Measurements from ENCODE around the gene ODF2L.

ODF2L gene

DNA sequence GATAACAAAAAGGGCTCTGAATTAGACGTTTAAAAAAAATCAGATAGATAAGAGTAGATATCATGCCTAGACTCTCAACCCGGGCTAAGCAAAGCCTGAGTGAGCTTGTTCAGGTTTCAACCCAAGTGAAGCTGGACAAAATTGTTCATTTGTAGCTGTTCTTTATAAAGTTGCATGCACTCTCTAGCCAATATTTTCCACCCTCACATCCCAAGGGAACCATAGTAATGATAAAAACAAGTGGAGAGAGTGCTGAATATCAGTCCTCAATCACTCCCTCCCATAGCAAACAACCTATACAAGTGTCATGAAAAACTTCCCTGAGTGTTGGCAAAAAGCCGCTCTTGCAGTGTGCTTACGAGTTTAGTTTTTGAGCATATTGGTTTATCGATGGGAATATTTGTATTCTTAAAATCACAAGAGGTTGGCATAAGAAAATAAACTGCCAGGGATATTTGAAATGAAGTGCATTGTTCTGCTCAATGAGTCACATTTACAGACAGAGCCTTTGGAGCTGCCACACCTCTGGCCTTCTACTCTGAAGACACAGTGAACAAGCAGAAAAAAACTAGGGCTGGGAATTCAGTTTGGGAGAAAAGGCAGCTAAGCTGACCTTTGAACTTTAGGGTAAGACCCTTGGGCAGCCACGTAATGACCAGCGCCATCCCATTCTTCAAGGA is 25.6 kb upstream of the ODF2L start:
- DNase-seq (ENCODE audit: low read depth, low spot score): peak; percentile 13
- H3K4me3 ChIP-seq (ENCODE audit: low read depth, low read length): no peak overlapping the region
- TF ChIP-seq, protein P1, sequence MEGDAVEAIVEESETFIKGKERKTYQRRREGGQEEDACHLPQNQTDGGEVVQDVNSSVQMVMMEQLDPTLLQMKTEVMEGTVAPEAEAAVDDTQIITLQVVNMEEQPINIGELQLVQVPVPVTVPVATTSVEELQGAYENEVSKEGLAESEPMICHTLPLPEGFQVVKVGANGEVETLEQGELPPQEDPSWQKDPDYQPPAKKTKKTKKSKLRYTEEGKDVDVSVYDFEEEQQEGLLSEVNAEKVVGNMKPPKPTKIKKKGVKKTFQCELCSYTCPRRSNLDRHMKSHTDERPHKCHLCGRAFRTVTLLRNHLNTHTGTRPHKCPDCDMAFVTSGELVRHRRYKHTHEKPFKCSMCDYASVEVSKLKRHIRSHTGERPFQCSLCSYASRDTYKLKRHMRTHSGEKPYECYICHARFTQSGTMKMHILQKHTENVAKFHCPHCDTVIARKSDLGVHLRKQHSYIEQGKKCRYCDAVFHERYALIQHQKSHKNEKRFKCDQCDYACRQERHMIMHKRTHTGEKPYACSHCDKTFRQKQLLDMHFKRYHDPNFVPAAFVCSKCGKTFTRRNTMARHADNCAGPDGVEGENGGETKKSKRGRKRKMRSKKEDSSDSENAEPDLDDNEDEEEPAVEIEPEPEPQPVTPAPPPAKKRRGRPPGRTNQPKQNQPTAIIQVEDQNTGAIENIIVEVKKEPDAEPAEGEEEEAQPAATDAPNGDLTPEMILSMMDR (IDR thresholded peaks at IDR 0.05; ENCODE audit: low read depth, low read length): no peak
- in situ Hi-C loops (cut with HindIII; ENCODE audit: low sequenced_read_pairs): no loop called here

DNA sequence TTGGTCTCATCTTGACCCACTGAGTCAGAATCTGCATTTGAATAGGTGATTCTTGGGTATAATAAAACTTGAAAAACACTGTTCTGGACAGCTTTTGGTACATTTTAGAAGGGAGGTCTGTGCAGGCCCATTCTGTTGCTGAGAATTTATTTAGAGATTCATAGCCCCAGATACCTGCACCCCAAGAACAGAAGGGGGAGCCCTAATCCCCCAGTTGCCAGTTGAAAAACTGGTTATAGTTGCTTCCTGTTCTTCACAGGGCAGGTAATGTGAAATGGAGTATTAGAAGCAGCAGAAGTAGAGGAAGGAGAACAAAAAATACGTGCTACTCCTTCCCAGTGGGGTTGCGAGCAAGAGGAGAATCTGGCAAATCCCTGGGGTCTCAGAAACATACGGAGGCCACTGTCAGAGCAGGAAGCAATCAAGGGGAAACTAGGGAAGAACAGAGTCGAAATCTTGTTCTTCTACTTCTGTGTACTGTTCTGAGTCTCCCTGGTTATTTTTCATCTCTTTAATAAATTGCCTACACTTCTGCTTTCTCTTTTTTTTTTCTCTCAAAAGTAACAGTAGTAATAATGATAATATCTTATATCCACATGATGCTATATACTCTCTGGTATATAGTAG is 23.3 kb upstream of the ODF2L start:
- peak; percentile 22 for DNase-seq (ENCODE audit: low read depth, low spot score)
- in situ Hi-C loops (cut with HindIII; ENCODE audit: low sequenced_read_pairs): no loop called here
- TF ChIP-seq, protein P1 (IDR thresholded peaks at IDR 0.05; ENCODE audit: low read depth, low read length): peak; percentile 65
- H3K4me3 ChIP-seq (ENCODE audit: low read depth, low read length): no peak overlapping the region

DNA sequence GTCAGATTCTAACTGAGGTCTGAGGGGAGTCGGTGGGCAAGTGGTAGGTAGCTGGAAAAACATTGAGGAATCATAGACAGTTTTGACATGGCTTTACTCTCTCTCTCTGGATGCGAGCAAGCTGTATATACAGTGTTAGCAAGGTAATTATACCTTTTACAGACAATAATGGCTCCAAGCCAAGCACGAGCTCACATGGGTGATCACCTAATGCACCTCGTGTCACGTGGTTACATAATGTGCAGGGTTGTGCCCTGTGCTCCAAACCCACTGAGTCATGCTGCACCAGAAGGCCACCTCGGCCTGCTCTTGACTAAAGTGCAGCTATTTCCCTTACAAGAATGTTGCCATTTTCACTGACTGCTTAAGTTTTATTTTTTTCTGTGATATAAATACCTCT is 20.2 kb upstream of the ODF2L start:
- in situ Hi-C loops (cut with HindIII; ENCODE audit: low sequenced_read_pairs): no loop called here
- TF ChIP-seq, protein P1 (IDR thresholded peaks at IDR 0.05; ENCODE audit: low read depth, low read length): no peak
- DNase-seq (ENCODE audit: low read depth, low spot score): no peak
- no peak overlapping the region for H3K4me3 ChIP-seq (ENCODE audit: low read depth, low read length)

DNA sequence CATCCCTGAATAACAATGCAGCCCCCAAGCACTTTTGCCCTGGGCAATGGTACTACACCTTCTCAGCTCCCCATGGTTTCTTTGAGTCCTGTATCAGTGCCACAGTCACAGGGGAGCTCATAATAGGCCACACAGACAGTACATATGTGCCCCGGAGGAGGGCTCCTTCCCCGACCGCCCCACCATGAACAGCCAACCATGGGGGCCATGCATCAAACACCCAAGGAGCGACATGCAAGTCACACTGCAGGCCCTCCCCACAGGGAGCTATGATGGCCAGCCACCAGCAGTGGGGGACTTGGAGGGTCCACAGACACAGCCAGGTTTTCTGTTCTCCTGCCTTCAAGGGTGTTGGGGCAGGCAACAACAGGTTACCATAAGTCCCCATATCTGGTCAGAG is 14.8 kb upstream of the ODF2L start:
- in situ Hi-C loops (cut with HindIII; ENCODE audit: low sequenced_read_pairs): no loop called here
- no peak for DNase-seq (ENCODE audit: low read depth, low spot score)
- TF ChIP-seq, protein P1 (IDR thresholded peaks at IDR 0.05; ENCODE audit: low read depth, low read length): no peak
- H3K4me3 ChIP-seq (ENCODE audit: low read depth, low read length): no peak overlapping the region

DNA sequence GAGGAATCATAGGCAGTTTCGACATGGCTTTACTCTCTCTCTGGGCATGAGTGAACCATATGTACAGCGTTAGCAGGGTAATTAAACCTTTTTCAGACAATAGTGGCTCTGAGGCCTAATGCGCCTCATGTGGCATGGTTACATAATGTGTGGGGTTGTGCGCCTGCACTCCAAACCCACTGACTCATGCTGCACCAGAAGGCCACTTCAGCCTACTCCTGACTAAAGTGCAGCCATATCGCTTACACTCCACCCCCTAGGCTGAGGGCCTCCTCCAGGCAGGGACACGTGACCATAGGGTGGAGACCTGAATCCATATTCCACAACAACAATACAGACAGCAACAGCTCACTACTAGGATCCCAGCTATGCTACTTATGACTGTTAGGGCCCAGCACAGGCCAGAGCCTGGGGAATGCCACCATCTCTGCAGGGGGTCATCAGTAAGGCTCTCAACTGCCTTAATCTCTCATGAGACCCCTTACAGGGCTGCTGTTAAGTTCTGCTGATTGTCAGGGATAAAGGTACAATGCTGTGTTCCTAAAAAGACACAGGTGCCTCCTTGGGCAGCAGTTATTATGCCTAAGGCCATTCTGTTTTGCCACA is 13.4 kb upstream of the ODF2L start:
- no peak for DNase-seq (ENCODE audit: low read depth, low spot score)
- TF ChIP-seq, protein P1 (IDR thresholded peaks at IDR 0.05; ENCODE audit: low read depth, low read length): no peak
- in situ Hi-C loops (cut with HindIII; ENCODE audit: low sequenced_read_pairs): no loop called here
- no peak overlapping the region for H3K4me3 ChIP-seq (ENCODE audit: low read depth, low read length)

DNA sequence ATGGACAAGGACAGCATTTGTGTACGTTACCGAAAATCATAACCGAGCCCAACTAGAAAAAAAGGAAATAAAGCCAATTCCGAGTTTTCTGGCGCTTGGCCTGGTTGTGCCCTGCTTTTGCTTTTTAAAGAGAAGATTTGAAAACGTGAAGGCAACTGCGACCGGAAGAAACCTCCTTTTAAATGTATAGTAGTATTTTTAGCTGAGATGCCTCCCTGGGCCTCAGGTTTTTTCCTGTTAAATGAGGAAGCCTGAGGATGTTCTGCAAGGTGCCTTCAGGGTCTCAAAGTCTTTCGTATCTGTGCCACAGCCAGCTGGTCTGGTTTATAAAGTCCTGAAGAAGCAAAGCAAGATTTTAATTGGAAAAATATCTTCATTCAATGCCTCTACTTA is 371 bp upstream of the ODF2L start:
- H3K4me3 ChIP-seq (ENCODE audit: low read depth, low read length): peak overlapping the region; percentile 85
- in situ Hi-C loops (cut with HindIII; ENCODE audit: low sequenced_read_pairs): no loop called here
- no peak for DNase-seq (ENCODE audit: low read depth, low spot score)
- TF ChIP-seq, protein P1 (IDR thresholded peaks at IDR 0.05; ENCODE audit: low read depth, low read length): no peak

All from astrocyte of the spinal cord (primary cell).